H9 (cell line): Measurements from ENCODE around the gene PSME1. TPM values are rescaled to one million over a fixed set of nuclear protein-coding genes. Genes with fewer than 3 reads are reported as not detected.

ENCODE experiments used
- DNase-seq: peaks from one replicate; pipeline ENCODE4 v3.0.0-alpha.2; 2017
- H2AFZ ChIP-seq: one replicate; pipeline ENCODE4 v1.6.1; 2013; ENCODE audit warnings: mild to moderate bottlenecking, low read length, control low read depth, moderate library complexity
- H2AK5ac ChIP-seq: 2 replicates; pipeline ENCODE4 v1.6.1; 2013; ENCODE audit warnings: low read length, control low read depth, mixed read lengths; ENCODE audit not compliant: insufficient read length
- H2BK120ac ChIP-seq: one replicate; pipeline ENCODE4 v1.6.1; 2013; ENCODE audit warnings: low read depth, mild to moderate bottlenecking, low read length, control low read depth, inconsistent platforms; ENCODE audit not compliant: poor library complexity, severe bottlenecking
- H2BK12ac ChIP-seq: 2 replicates; pipeline ENCODE4 v1.6.1; 2013; ENCODE audit warnings: low read length, control low read depth, mixed read lengths, low read depth; ENCODE audit not compliant: insufficient read length
- H2BK15ac ChIP-seq: 2 replicates; pipeline ENCODE4 v1.6.1; 2013; ENCODE audit warnings: low read depth, low read length, control low read depth
- H2BK20ac ChIP-seq: one replicate; pipeline ENCODE4 v1.6.1; 2013; ENCODE audit warnings: low read depth, mild to moderate bottlenecking, low read length, control low read depth, inconsistent platforms; ENCODE audit not compliant: poor library complexity, severe bottlenecking
- H2BK5ac ChIP-seq: 2 replicates; pipeline ENCODE4 v1.6.1; 2013; ENCODE audit warnings: low read length, control low read depth, mixed read lengths; ENCODE audit not compliant: insufficient read length
- H3K14ac ChIP-seq: 2 replicates; pipeline ENCODE4 v1.6.1; 2013; ENCODE audit warnings: low read length, control low read depth; ENCODE audit not compliant: insufficient read depth
- H3K18ac ChIP-seq: 2 replicates; pipeline ENCODE4 v1.6.1; 2013; ENCODE audit warnings: low read depth, mild to moderate bottlenecking, mixed read lengths, low read length, control low read depth; ENCODE audit not compliant: insufficient read length
- H3K23ac ChIP-seq: 2 replicates; pipeline ENCODE4 v1.6.1; 2013; ENCODE audit warnings: low read length, control low read depth, mixed read lengths, low read depth; ENCODE audit not compliant: insufficient read length
- H3K23me2 ChIP-seq: 2 replicates; pipeline ENCODE4 v1.6.1; 2013; ENCODE audit warnings: low read depth, mild to moderate bottlenecking, mixed read lengths, low read length, control low read depth; ENCODE audit not compliant: insufficient read length, poor library complexity, severe bottlenecking
- H3K27ac ChIP-seq: 2 replicates; pipeline ENCODE4 v1.5.1; 2013; ENCODE audit warnings: low read length, control low read depth, mixed read lengths, low read depth; ENCODE audit not compliant: insufficient read length
- H3K27me3 ChIP-seq: 2 replicates; pipeline ENCODE4 v1.6.1; 2013; ENCODE audit warnings: low read length, control low read depth, inconsistent platforms; ENCODE audit not compliant: insufficient read depth
- H3K4ac ChIP-seq: 2 replicates; pipeline ENCODE4 v1.6.1; 2013; ENCODE audit warnings: low read depth, mild to moderate bottlenecking, control low read depth, inconsistent platforms, low read length, moderate library complexity
- H3K4me1 ChIP-seq: 2 replicates; pipeline ENCODE4 v1.6.1; 2013; ENCODE audit warnings: low read length, control low read depth, inconsistent platforms; ENCODE audit not compliant: insufficient read depth
- H3K4me2 ChIP-seq: 2 replicates; pipeline ENCODE4 v1.6.1; 2013; ENCODE audit warnings: low read length, control low read depth, mixed read lengths; ENCODE audit not compliant: insufficient read length, insufficient read depth
- H3K56ac ChIP-seq: 2 replicates; pipeline ENCODE4 v1.6.1; 2013; ENCODE audit warnings: low read depth, mild to moderate bottlenecking, mixed read lengths, low read length, control low read depth; ENCODE audit not compliant: insufficient read length
- H3K79me1 ChIP-seq: 2 replicates; pipeline ENCODE4 v1.6.1; 2013; ENCODE audit warnings: low read depth, mild to moderate bottlenecking, moderate library complexity, low read length, control low read depth, inconsistent platforms; ENCODE audit not compliant: insufficient read depth, poor library complexity, severe bottlenecking
- H3K79me2 ChIP-seq: 2 replicates; pipeline ENCODE4 v1.6.1; 2013; ENCODE audit warnings: low read length, control low read depth, inconsistent platforms; ENCODE audit not compliant: insufficient read depth
- H3K9ac ChIP-seq: 2 replicates; pipeline ENCODE4 v1.6.1; 2013; ENCODE audit warnings: low read length, control low read depth, mixed read lengths; ENCODE audit not compliant: insufficient read length; ENCODE audit errors: extremely low read depth
- H3K9me3 ChIP-seq: one replicate; pipeline ENCODE4 v1.6.1; 2013; ENCODE audit warnings: low read depth, low read length, inconsistent platforms; ENCODE audit not compliant: control insufficient read depth
- H3T11ph ChIP-seq: one replicate; pipeline ENCODE4 v1.6.1; 2013; ENCODE audit warnings: mild to moderate bottlenecking, low read length, control low read depth, inconsistent platforms
- H4K20me1 ChIP-seq: one replicate; pipeline ENCODE4 v1.6.1; 2013; ENCODE audit not compliant: control insufficient read depth, insufficient read length, insufficient read depth
- H4K5ac ChIP-seq: 2 replicates; pipeline ENCODE4 v1.6.1; 2013; ENCODE audit warnings: low read depth, mild to moderate bottlenecking, mixed read lengths, low read length, control low read depth; ENCODE audit not compliant: insufficient read length
- H4K8ac ChIP-seq: replicated peaks from 2 replicates; pipeline ENCODE4 v1.6.1; 2013; ENCODE audit warnings: low read length, control low read depth, mixed read lengths, low read depth; ENCODE audit not compliant: insufficient read length
- H4K91ac ChIP-seq: 2 replicates; pipeline ENCODE4 v1.6.1; 2013; ENCODE audit warnings: low read depth, mild to moderate bottlenecking, moderate library complexity, mixed read lengths, low read length, control low read depth; ENCODE audit not compliant: insufficient read length
- H3K27ac Mint-ChIP-seq, 3 experiments: 2 replicates in 2 of 3; 3 replicates in 1 of 3; pipeline ENCODE4 v1.8.0; 2020 to 2021; ENCODE audit warnings: mixed read lengths in 3 of 3, mild to moderate bottlenecking in 1 of 3, moderate library complexity in 1 of 3
- H3K27me3 Mint-ChIP-seq: 2 replicates; pipeline ENCODE4 v1.8.0; 2021; ENCODE audit warnings: low read depth, mild to moderate bottlenecking, moderate library complexity, mixed read lengths
- H3K36me3 Mint-ChIP-seq, 3 experiments: 2 replicates in 2 of 3; 3 replicates in 1 of 3; pipeline ENCODE4 v1.8.0; 2020 to 2021; ENCODE audit warnings: low read depth in 3 of 3, mixed read lengths in 3 of 3; ENCODE audit not compliant: insufficient read depth in 1 of 3
- H3K4me1 Mint-ChIP-seq, 2 experiments: 2 replicates each; pipeline ENCODE4 v1.8.0; 2020; ENCODE audit warnings: mixed read lengths in 2 of 2
- H3K4me3 Mint-ChIP-seq, 2 experiments: 2 replicates in 1 of 2; 3 replicates in 1 of 2; pipeline ENCODE4 v1.8.0; 2020 to 2021; ENCODE audit warnings: mild to moderate bottlenecking in 2 of 2, mixed read lengths in 2 of 2, moderate library complexity in 1 of 2
- H3K9me3 Mint-ChIP-seq, 2 experiments: 2 replicates in 1 of 2; 3 replicates in 1 of 2; pipeline ENCODE4 v1.8.0; 2020; ENCODE audit warnings: mild to moderate bottlenecking in 2 of 2, mixed read lengths in 2 of 2, moderate library complexity in 1 of 2
- CTCF ChIP-seq: fragments of 200-600 bp; sonication (generic); conservative IDR thresholded peaks from 3 replicates; pipeline ENCODE4 v1.8.0; 2021; ENCODE audit warnings: antibody characterized with exemption, mild to moderate bottlenecking
- WGBS: extraction: QIAGEN DNeasy Blood & Tissue Kit; methylation state at CpG from one replicate; pipeline ENCODE4 v1.1.7; 2013; ENCODE audit warnings: missing lambda C conversion rate, low lambda C conversion rate, mixed read lengths; ENCODE audit not compliant: insufficient read length; ENCODE audit errors: extremely low coverage; 5-methylcytosine and 5-hydroxymethylcytosine counted together
- total RNA-seq: library from RNA; stranded (reverse); gene quantifications from 2 replicates; pipeline ENCODE4 v1.2.1, GENCODE V29; 2021

The PSME1 gene
- total RNA-seq, 1 experiment from 2014 or later = 109 TPM

- no peak overlapping the region for H4K91ac ChIP-seq
- H4K8ac ChIP-seq = no peak overlapping the region
- H3K27ac ChIP-seq = no peak overlapping the region
- H3K27me3 ChIP-seq = no peaks in the 10 kb centered on the region
- H3K23me2 ChIP-seq = peaks cover 8% of the 10 kb centered on the region
- Mint-ChIP-seq H3K27me3 (no peaks in the 10 kb centered on the region; the same call in 1 of the 2 replicates), H3K36me3 (peaks cover 4 to 37% (median 19%) of the 10 kb centered on the region in 3 experiments), H3K27ac (no peak overlapping the region; a peak in 2 of 7 replicates), H3K4me1 (peaks cover 5 to 7% of the 10 kb centered on the region in 2 experiments; a peak in 3 of 4 replicates), H3K9me3 (no peaks in the 10 kb centered on the region; a peak in 1 of 5 replicates), H3K4me3 (no peak overlapping the region; a peak in 1 of 5 replicates)
- H3K4ac ChIP-seq = no peak overlapping the region
- H3K9ac ChIP-seq = no peak overlapping the region
- no peak overlapping the region for H2AFZ ChIP-seq
- H3K23ac ChIP-seq = no peak overlapping the region
- H3K9me3 ChIP-seq = no peaks in the 10 kb centered on the region
- H3K4me1 ChIP-seq = no peaks in the 10 kb centered on the region
- no peak overlapping the region for H2BK5ac ChIP-seq
- no peak overlapping the region for H3K4me2 ChIP-seq
- DNase-seq = no peak
- H2BK15ac ChIP-seq = no peak overlapping the region
- H3T11ph ChIP-seq = no peak overlapping the region
- H3K56ac ChIP-seq = no peak overlapping the region
- no peak overlapping the region for H2BK20ac ChIP-seq
- no peaks in the 10 kb centered on the region for H3K79me1 ChIP-seq
- H3K79me2 ChIP-seq = no peaks in the 10 kb centered on the region
- H2AK5ac ChIP-seq = no peak overlapping the region
- H4K5ac ChIP-seq = no peak overlapping the region
- no CpG with 5 or more reads among the region's 3 CpGs for WGBS
- no peak overlapping the region for H3K14ac ChIP-seq
- no peak overlapping the region for H2BK12ac ChIP-seq
- no peak overlapping the region for H2BK120ac ChIP-seq
- no peak for TF ChIP-seq CTCF
- no peak overlapping the region for H3K18ac ChIP-seq
- no peaks in the 10 kb centered on the region for H4K20me1 ChIP-seq
These were observed 31.6 kb downstream of the PSME1 start for GRCh38 chr14:24167469-24168114.
